K562 (cell line): ENCODE results near the gene XRCC5. TPM values are rescaled to one million over a fixed set of nuclear protein-coding genes. Genes with fewer than 3 reads are reported as not detected.

Experiments used
- ATAC-seq: fragments of 200-7000 bp; cut with Tn5 transposase; 3 replicates; pipeline ENCODE4 v1.9.1; 2020; ENCODE audit warnings: moderate library complexity
- BruUV-seq: library from RNA; stranded (reverse); fragments of 400-500 nt; replicated peaks from 2 replicates; lab custom pipeline; 2021; lab: Mats Ljungman, UMichigan
- CTCF ChIA-PET: fragments of 300-600 bp; formaldehyde crosslinking; extraction: SDS; loops from one replicate; lab custom pipeline; 2021; ENCODE audit warnings: low intra/inter-chr PET ratio; lab: Yijun Ruan, JAX
- POLR2A ChIA-PET: fragments of 300-600, 350-650 bp; sonication (Branson Sonifier 250); formaldehyde crosslinking; extraction: SDS; loops from one replicate; lab custom pipeline; 2021; ENCODE audit warnings: antibody characterized with exemption, inconsistent platforms; lab: Yijun Ruan, JAX
- DNase-seq, 4 experiments: peaks; one replicate each; pipeline versions ENCODE4 v3.0.0 to v3.0.0-alpha.2; 2011 to 2018; ENCODE audit warnings: low spot score in 3 of 4, mixed read lengths in 3 of 4; ENCODE audit errors: extremely low read depth in 1 of 4
- FAIRE-seq: peaks from 2 replicates; lab custom pipeline; 2011; peaks lifted over from hg19 to GRCh38; lab: Jason Lieb, UNC
- H2AFZ ChIP-seq: 2 replicates; pipeline ENCODE4 v1.6.0; 2011; ENCODE audit warnings: low read depth, low read length, control low read depth, inconsistent platforms
- H3K27ac ChIP-seq: fragments of 200-600 bp; 3 replicates; pipeline ENCODE4 v1.8.0; 2011; ENCODE audit warnings: low read depth, mild to moderate bottlenecking, control low read depth, inconsistent platforms, low read length, moderate library complexity, mixed read lengths; ENCODE audit errors: extremely low read depth
- H3K27me3 ChIP-seq, 2 experiments: fragments of 300-600 bp in 1 of 2; 2 replicates in 1 of 2; 3 replicates in 1 of 2; pipeline versions ENCODE4 v1.6.0 to v1.8.0; 2011; ENCODE audit warnings: inconsistent platforms in 2 of 2, low read length in 2 of 2, mild to moderate bottlenecking in 1 of 2, mixed read lengths in 1 of 2, moderate library complexity in 1 of 2; ENCODE audit not compliant: control insufficient read depth in 2 of 2, insufficient read depth in 2 of 2
- H3K36me3 ChIP-seq: fragments of 300-600 bp; 3 replicates; pipeline ENCODE4 v1.8.0; 2011; ENCODE audit warnings: mild to moderate bottlenecking, low read length, inconsistent platforms; ENCODE audit not compliant: control insufficient read depth, insufficient read depth
- H3K4me1 ChIP-seq, 2 experiments: fragments of 200-600 bp in 1 of 2; replicated peaks in 1 of 2; 2 replicates in 1 of 2; 3 replicates in 1 of 2; pipeline versions ENCODE4 v1.5.1 to v1.8.0; 2011; ENCODE audit warnings: inconsistent platforms in 2 of 2, low read length in 2 of 2, mild to moderate bottlenecking in 1 of 2, mixed read lengths in 1 of 2, moderate library complexity in 1 of 2; ENCODE audit not compliant: control insufficient read depth in 2 of 2, insufficient read depth in 2 of 2
- H3K4me2 ChIP-seq: 2 replicates; pipeline ENCODE4 v1.6.1; 2011; ENCODE audit warnings: low read length, control low read depth, inconsistent platforms, mixed read lengths; ENCODE audit not compliant: insufficient read depth
- H3K4me3 ChIP-seq: fragments of 200-600 bp; sonication (generic), shearing (Covaris generic); 2 replicates; pipeline ENCODE4 v1.5.1; 2016; ENCODE audit warnings: control low read depth, inconsistent platforms
- H3K79me2 ChIP-seq: fragments of 200-600 bp; 3 replicates; pipeline ENCODE4 v1.8.0; 2011; ENCODE audit warnings: low read length, inconsistent platforms; ENCODE audit not compliant: control insufficient read depth, insufficient read depth
- H3K9ac ChIP-seq, 2 experiments: 2 replicates each; pipeline versions ENCODE4 v1.6.0 to v1.6.1; 2011; ENCODE audit warnings: low read depth in 2 of 2, low read length in 2 of 2, control low read depth in 1 of 2, inconsistent platforms in 1 of 2, mild to moderate bottlenecking in 1 of 2, mixed read lengths in 1 of 2; ENCODE audit not compliant: insufficient read depth in 1 of 2
- H3K9me1 ChIP-seq: one replicate; pipeline ENCODE4 v1.6.0; 2011; ENCODE audit warnings: inconsistent platforms, mild to moderate bottlenecking, low read length, moderate library complexity; ENCODE audit not compliant: control insufficient read depth, insufficient read depth
- H3K9me3 ChIP-seq: replicated peaks from 2 replicates; pipeline ENCODE4 v1.5.1; 2011; ENCODE audit warnings: low read depth, low read length, inconsistent platforms; ENCODE audit not compliant: control insufficient read depth, insufficient read depth
- H4K20me1 ChIP-seq: replicated peaks from 2 replicates; pipeline ENCODE4 v1.6.1; 2011; ENCODE audit warnings: low read length, inconsistent platforms, mixed read lengths; ENCODE audit not compliant: control insufficient read depth, insufficient read depth
- CEBPB ChIP-seq: fragments of 450-650 bp; IDR thresholded peaks from 2 replicates; pipeline ENCODE4 v1.6.1; 2016; ENCODE audit warnings: missing genetic modification characterization, missing compliant biosample characterization
- CEBPG ChIP-seq, 3 experiments: fragments of 200-800 bp in 1 of 3; sonication (Bioruptor generic) in 1 of 3; sonication (generic) in 1 of 3; formaldehyde crosslinking in 1 of 3; IDR thresholded peaks in 2 of 3; conservative IDR thresholded peaks in 1 of 3; 2 replicates each; pipeline versions ENCODE4 v1.6.1 to v1.8.0; 2016 to 2022; ENCODE audit warnings: missing compliant biosample characterization in 2 of 3, missing genetic modification characterization in 2 of 3, mild to moderate bottlenecking in 1 of 3, missing genetic modification reagents in 1 of 3
- NR2C2 ChIP-seq, 2 experiments: fragments of 200-800 bp in 1 of 2; sonication (Bioruptor generic) in 1 of 2; sonication (generic) in 1 of 2; formaldehyde crosslinking in 1 of 2; IDR thresholded peaks; 2 replicates each; pipeline versions ENCODE4 v1.6.1 to v1.8.0; 2016 to 2022; ENCODE audit warnings: mild to moderate bottlenecking in 1 of 2, missing compliant biosample characterization in 1 of 2, missing genetic modification characterization in 1 of 2, missing genetic modification reagents in 1 of 2
- RCOR1 ChIP-seq, 2 experiments: IDR thresholded peaks; 2 replicates each; pipeline ENCODE4 v1.6.1; 2012; ENCODE audit warnings: low read depth in 2 of 2, low read length in 2 of 2, borderline replicate concordance in 1 of 2, improper control_type of control experiment in 1 of 2
- ZNF174 ChIP-seq: fragments of 250-450 bp; sonication (Bioruptor Pico); IDR thresholded peaks from 2 replicates; pipeline ENCODE4 v1.4.0; 2020; ENCODE audit warnings: mild to moderate bottlenecking
- ZNF398 ChIP-seq: fragments of 250-450 bp; sonication (Bioruptor Pico); IDR thresholded peaks from 2 replicates; pipeline ENCODE4 v1.8.0; 2021; ENCODE audit warnings: moderate library complexity, mild to moderate bottlenecking, inconsistent platforms
- ZNF717 ChIP-seq: fragments of 250-450 bp; sonication (Bioruptor Pico); IDR thresholded peaks from 2 replicates; pipeline ENCODE4 v1.5.0; 2021
- WGBS: fragments of 100-300 bp; shearing (Covaris generic); methylation state at CpG from one replicate; pipeline ENCODE4 v1.1.6; 2016; ENCODE audit warnings: low coverage, mixed read lengths; ENCODE audit not compliant: insufficient coverage; ENCODE audit errors: missing lambda C conversion rate; 5-methylcytosine and 5-hydroxymethylcytosine counted together
- in situ Hi-C: fragments of 300-500 bp; cut with MboI; formaldehyde crosslinking; loops from 4 replicates; pipeline ENCODE4 v1.15.0; 2018; ENCODE audit warnings: inconsistent platforms, mixed read lengths
- intact Hi-C: fragments of 100-400 bp; cut with micrococcal nuclease; formaldehyde crosslinking; loops from 2 replicates; pipeline ENCODE4 v1.14.2; 2022
- polyA plus RNA-seq, 8 experiments: library from polyadenylated mRNA; depleted of rRNA in 4 of 8; stranded (reverse) in 5 of 8; unstranded in 3 of 8; fragments of >200 nt; fragmentation: Nextera tagmentation in 2 of 8; fragmentation: Illumina TruSeq in 1 of 8; extraction: Ambion mirVana in 2 of 8; extraction: Trizol in 1 of 8; gene quantifications; 2 replicates each; pipeline versions ENCODE4 v1.2.1 to v1.2.3, GENCODE V29; 2011 to 2014; ENCODE audit warnings: inconsistent platforms in 1 of 8, missing spikeins in 1 of 8
- total RNA-seq, 7 experiments: library from RNA; depleted of rRNA in 6 of 7; stranded (reverse); fragments of >200 nt in 6 of 7; fragmentation: Illumina TruSeq in 2 of 7; extraction: Trizol in 2 of 7; gene quantifications; 2 replicates each; pipeline versions ENCODE4 v1.2.1 to v1.2.3, GENCODE V29; 2011 to 2021; ENCODE audit warnings: low replicate concordance in 1 of 7
- TF ChIP-seq, protein P1 (sequence below): fragments of 250-450 bp; sonication (Bioruptor Pico); IDR thresholded peaks from 2 replicates; pipeline ENCODE4 v1.5.0; 2021

XRCC5 gene
- total and polyA plus RNA-seq, 9 of the 15 experiments (the other 6 are each of a cell fraction or from before 2014, with no cell fraction given) = 168 to 551 (median 297) TPM

DNA sequence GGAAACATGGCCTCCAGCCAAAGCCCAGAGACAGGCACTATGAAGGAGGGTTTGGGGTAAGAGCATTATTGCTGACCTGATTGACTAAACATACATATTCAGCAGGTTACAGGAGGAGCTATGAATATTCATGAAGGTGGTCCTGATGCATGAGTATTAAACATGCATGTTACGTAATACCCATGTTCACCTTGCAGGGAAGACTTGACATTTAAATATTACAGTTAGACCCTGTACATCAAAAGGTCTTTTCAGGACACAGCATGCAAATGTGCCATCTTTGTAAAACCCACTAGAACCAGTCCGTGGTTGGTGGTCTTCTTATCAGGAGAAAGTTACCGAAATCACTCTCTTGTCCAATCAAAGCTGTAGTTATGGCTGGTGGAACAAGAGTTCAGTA lies 59.9 kb downstream of the XRCC5 start:
- ATAC-seq (no peak), DNase-seq (no peak), FAIRE-seq (no peak)
- TF ChIP-seq CEBPB = peak; percentile 79
- no peak for TF ChIP-seq ZNF717 (CRISPR knock-in tag)
- TF ChIP-seq, protein P1, sequence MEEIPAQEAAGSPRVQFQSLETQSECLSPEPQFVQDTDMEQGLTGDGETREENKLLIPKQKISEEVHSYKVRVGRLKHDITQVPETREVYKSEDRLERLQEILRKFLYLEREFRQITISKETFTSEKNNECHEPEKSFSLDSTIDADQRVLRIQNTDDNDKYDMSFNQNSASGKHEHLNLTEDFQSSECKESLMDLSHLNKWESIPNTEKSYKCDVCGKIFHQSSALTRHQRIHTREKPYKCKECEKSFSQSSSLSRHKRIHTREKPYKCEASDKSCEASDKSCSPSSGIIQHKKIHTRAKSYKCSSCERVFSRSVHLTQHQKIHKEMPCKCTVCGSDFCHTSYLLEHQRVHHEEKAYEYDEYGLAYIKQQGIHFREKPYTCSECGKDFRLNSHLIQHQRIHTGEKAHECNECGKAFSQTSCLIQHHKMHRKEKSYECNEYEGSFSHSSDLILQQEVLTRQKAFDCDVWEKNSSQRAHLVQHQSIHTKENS = no peak
- TF ChIP-seq CEBPG (CRISPR knock-in tag; IDR thresholded peaks at IDR 0.05) = no peak
- TF ChIP-seq CEBPG (tag; conservative IDR thresholded peaks at IDR 0.05 in 1 of 2, IDR thresholded peaks at IDR 0.05 in 1 of 2) = peak in 1 of 2 experiments; percentile 60; a peak in 2 of 4 replicates
- no peak for TF ChIP-seq ZNF398 (CRISPR knock-in tag)
- no peak for TF ChIP-seq NR2C2 (CRISPR knock-in tag; IDR thresholded peaks at IDR 0.05)
- no peak for TF ChIP-seq NR2C2 (tag; IDR thresholded peaks at IDR 0.05)
- no peak for TF ChIP-seq ZNF174 (CRISPR knock-in tag)
- no peak for TF ChIP-seq RCOR1 (IDR thresholded peaks at IDR 0.05; ENCODE audit: borderline replicate concordance in 1 of 2, low read depth in 2 of 2, low read length in 2 of 2)
- Histone ChIP-seq H3K4me3 (no peak overlapping the region), H3K4me2 (no peak overlapping the region), H3K9me3 (no peaks in the 10 kb centered on the region), H3K36me3 (peaks cover 89% of the 10 kb centered on the region), H3K9ac (no peak overlapping the region), H3K27me3 (no peaks in the 10 kb centered on the region), H3K79me2 (peaks cover 10% of the 10 kb centered on the region; the same call in 1 of the 3 replicates), H3K27ac (no peak overlapping the region), H2AFZ (no peak overlapping the region), H3K4me1 (no peaks in the 10 kb centered on the region), H3K9me1 (no peaks in the 10 kb centered on the region), H4K20me1 (no peaks in the 10 kb centered on the region)
- 93% methylated on average over 3 of the region's 3 CpGs for WGBS
- BruUV-seq = no TSS peak
- ChIA-PET CTCF (no interaction called here), POLR2A (no interaction called here)
- in situ Hi-C loops (no loop called here), intact Hi-C loops (no loop called here)
